Measurements from ENCODE around the gene RXRA. TPM values are rescaled to one million over a fixed set of nuclear protein-coding genes. Genes with fewer than 3 reads are reported as not detected.

Gene RXRA
- total and polyA plus RNA-seq, 2 donors (not counting 1 experiment from before 2014, with no cell fraction given): 2.6 to 6.8 TPM

DNA sequence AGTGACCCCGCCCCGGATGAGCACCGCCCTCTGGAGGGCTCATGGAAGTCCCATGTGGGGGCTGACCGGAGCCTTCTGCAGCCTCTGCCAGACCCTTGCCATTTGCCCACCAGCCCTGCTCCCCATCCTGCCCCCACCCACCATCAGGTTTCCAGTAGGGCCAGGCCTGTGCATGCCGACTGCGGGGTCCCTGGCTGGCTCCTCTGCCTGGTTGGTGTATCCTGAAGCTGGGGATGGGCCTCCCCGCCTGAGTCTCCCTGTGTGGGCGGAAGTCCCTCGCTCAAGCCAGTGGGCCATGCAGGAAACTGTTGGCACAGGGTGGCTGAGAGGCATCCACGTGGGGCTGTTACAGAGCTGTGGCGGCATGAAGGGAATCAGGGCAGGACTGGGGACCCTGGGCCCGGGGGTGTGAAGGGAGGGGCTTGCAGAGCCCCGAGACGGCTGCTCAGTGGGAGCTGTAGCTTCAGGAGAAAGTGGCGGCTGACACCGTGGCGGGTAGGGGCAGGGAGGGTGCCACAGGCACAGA is 88.7 kb downstream of the RXRA start:
- ChIA-PET POLR2A (interaction anchor here (0.5 kb wide), 1 partner anchor 174 kb away, joined by 3 read pairs; no protein-coding TSS in a partner anchor), CTCF (no interaction called here)
- DNase-seq (no peak), ATAC-seq (ENCODE audit: low read depth) (no peak)
- TF ChIP-seq, protein P1, sequence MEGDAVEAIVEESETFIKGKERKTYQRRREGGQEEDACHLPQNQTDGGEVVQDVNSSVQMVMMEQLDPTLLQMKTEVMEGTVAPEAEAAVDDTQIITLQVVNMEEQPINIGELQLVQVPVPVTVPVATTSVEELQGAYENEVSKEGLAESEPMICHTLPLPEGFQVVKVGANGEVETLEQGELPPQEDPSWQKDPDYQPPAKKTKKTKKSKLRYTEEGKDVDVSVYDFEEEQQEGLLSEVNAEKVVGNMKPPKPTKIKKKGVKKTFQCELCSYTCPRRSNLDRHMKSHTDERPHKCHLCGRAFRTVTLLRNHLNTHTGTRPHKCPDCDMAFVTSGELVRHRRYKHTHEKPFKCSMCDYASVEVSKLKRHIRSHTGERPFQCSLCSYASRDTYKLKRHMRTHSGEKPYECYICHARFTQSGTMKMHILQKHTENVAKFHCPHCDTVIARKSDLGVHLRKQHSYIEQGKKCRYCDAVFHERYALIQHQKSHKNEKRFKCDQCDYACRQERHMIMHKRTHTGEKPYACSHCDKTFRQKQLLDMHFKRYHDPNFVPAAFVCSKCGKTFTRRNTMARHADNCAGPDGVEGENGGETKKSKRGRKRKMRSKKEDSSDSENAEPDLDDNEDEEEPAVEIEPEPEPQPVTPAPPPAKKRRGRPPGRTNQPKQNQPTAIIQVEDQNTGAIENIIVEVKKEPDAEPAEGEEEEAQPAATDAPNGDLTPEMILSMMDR (IDR thresholded peaks at IDR 0.05): no peak
- no peak for TF ChIP-seq EZH2 (IDR thresholded peaks at IDR 0.05; ENCODE audit: borderline replicate concordance, insufficient read depth, low read depth, low read length, poor library complexity, severe bottlenecking)
- Histone ChIP-seq H3K36me3 (replicated peaks in 1 of 2; ENCODE audit: control extremely low read depth in 1 of 2, control insufficient read depth in 1 of 2, extremely low read depth in 1 of 2, insufficient read depth in 2 of 2, low read length in 1 of 2) (peaks cover 0 to 2% of the 10 kb centered on the region in 2 experiments), H2AFZ (ENCODE audit: insufficient read depth, low read depth, low read length, poor library complexity, severe bottlenecking) (no peak overlapping the region), H3K4me3 (ENCODE audit: control extremely low read depth in 1 of 5, extremely low read depth in 1 of 5, insufficient read depth in 1 of 5, low read depth in 2 of 5, low read length in 4 of 5) (no peak overlapping the region), H3K4me1 (ENCODE audit: control insufficient read depth in 2 of 2, insufficient read depth in 2 of 2, low read length in 2 of 2) (no peaks in the 10 kb centered on the region), H4K20me1 (ENCODE audit: control insufficient read depth, insufficient read depth, low read length, poor library complexity, severe bottlenecking) (no peaks in the 10 kb centered on the region), H3K27ac (ENCODE audit: low read length in 2 of 2) (no peak overlapping the region), H3K4me2 (replicated peaks; ENCODE audit: low read depth, low read length, poor library complexity, severe bottlenecking) (no peak overlapping the region), H3K9me3 (ENCODE audit: control extremely low read depth in 1 of 3, control insufficient read depth in 2 of 3, insufficient read depth in 1 of 3, low read length in 2 of 3) (no peaks in the 10 kb centered on the region), H3K9ac (ENCODE audit: low read length) (no peak overlapping the region), H3K27me3 (replicated peaks in 1 of 4; ENCODE audit: control extremely low read depth in 1 of 4, control insufficient read depth in 3 of 4, insufficient read depth in 4 of 4, low read length in 3 of 4) (no peaks in the 10 kb centered on the region), H3K79me2 (ENCODE audit: control insufficient read depth, insufficient read depth, low read length) (peaks cover 1% of the 10 kb centered on the region)
- 86% methylated on average over 14 of the region's 17 CpGs for WGBS (ENCODE audit: insufficient coverage)
- intact Hi-C loops (cut with micrococcal nuclease): no loop called here
- Mint-ChIP-seq H3K4me3 (no peak overlapping the region), H3K9me3 (ENCODE audit: insufficient read depth) (no peaks in the 10 kb centered on the region), H3K27me3 (no peaks in the 10 kb centered on the region), H3K27ac (no peak overlapping the region), H3K4me1 (peaks cover under 1% of the 10 kb centered on the region)

DNA sequence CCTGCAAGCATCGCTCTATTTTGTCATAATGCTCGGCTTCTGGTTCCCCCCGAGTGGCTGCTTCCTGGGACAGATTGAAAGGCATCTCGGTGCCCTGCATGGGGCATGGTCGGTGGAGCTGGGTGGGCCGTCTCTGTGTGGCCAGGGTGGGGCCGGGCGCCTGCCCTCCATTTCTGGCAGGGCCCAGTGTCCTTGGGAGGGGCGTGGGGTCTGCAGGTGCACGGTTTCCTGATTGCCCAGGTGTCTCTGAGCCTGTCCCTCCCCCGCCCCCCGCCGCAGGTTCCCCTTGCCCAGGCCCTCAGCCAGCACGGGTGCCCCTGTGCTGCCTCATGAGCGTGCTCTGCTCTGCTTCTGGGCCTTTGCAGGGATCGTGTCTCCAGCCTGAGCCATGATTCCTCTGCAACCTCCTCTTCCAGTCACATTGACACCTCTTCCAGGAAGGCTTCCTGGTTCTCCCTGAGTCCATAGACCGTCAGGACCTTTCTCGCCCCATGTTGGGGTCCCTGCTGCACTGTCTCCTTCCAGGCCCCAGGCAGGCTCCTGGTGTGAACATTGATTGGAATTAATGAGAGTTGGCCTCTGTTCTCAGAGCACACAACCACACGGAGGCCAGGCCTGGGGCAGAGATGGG is 90.2 kb downstream of the RXRA start:
- Histone ChIP-seq H3K27me3 (replicated peaks in 1 of 4; ENCODE audit: control extremely low read depth in 1 of 4, control insufficient read depth in 3 of 4, insufficient read depth in 4 of 4, low read length in 3 of 4) (no peaks in the 10 kb centered on the region), H3K4me2 (replicated peaks; ENCODE audit: low read depth, low read length, poor library complexity, severe bottlenecking) (no peak overlapping the region), H3K36me3 (replicated peaks in 1 of 2; ENCODE audit: control extremely low read depth in 1 of 2, control insufficient read depth in 1 of 2, extremely low read depth in 1 of 2, insufficient read depth in 2 of 2, low read length in 1 of 2) (no peaks in the 10 kb centered on the region), H3K79me2 (ENCODE audit: control insufficient read depth, insufficient read depth, low read length) (no peaks in the 10 kb centered on the region), H3K9ac (ENCODE audit: low read length) (no peak overlapping the region), H2AFZ (ENCODE audit: insufficient read depth, low read depth, low read length, poor library complexity, severe bottlenecking) (no peak overlapping the region), H3K4me1 (ENCODE audit: control insufficient read depth in 2 of 2, insufficient read depth in 2 of 2, low read length in 2 of 2) (no peaks in the 10 kb centered on the region), H3K9me3 (ENCODE audit: control extremely low read depth in 1 of 3, control insufficient read depth in 2 of 3, insufficient read depth in 1 of 3, low read length in 2 of 3) (peaks cover 0 to 2% (median 0%) of the 10 kb centered on the region in 3 donors), H4K20me1 (ENCODE audit: control insufficient read depth, insufficient read depth, low read length, poor library complexity, severe bottlenecking) (no peaks in the 10 kb centered on the region), H3K27ac (ENCODE audit: low read length in 2 of 2) (no peak overlapping the region), H3K4me3 (ENCODE audit: control extremely low read depth in 1 of 5, extremely low read depth in 1 of 5, insufficient read depth in 1 of 5, low read depth in 2 of 5, low read length in 4 of 5) (no peak overlapping the region)
- 88% methylated on average over 19 of the region's 19 CpGs for WGBS (ENCODE audit: insufficient coverage)
- Mint-ChIP-seq H3K4me1 (no peaks in the 10 kb centered on the region), H3K27me3 (no peaks in the 10 kb centered on the region), H3K4me3 (no peak overlapping the region), H3K27ac (no peak overlapping the region), H3K9me3 (ENCODE audit: insufficient read depth) (no peaks in the 10 kb centered on the region)
- ChIA-PET CTCF (no interaction called here), POLR2A (no interaction called here)
- intact Hi-C loops (cut with micrococcal nuclease): no loop called here
- DNase-seq (no peak), ATAC-seq (ENCODE audit: low read depth) (no peak)
- TF ChIP-seq EZH2 (IDR thresholded peaks at IDR 0.05; ENCODE audit: borderline replicate concordance, insufficient read depth, low read depth, low read length, poor library complexity, severe bottlenecking): no peak
- TF ChIP-seq, protein P1 (IDR thresholded peaks at IDR 0.05): no peak
